Measurements from ENCODE around the gene GAS6. TPM values are rescaled to one million over a fixed set of nuclear protein-coding genes. Genes with fewer than 3 reads are reported as not detected.

GAS6 gene
- total RNA-seq, 1 donor from 2014 or later, result 47.6 TPM

DNA sequence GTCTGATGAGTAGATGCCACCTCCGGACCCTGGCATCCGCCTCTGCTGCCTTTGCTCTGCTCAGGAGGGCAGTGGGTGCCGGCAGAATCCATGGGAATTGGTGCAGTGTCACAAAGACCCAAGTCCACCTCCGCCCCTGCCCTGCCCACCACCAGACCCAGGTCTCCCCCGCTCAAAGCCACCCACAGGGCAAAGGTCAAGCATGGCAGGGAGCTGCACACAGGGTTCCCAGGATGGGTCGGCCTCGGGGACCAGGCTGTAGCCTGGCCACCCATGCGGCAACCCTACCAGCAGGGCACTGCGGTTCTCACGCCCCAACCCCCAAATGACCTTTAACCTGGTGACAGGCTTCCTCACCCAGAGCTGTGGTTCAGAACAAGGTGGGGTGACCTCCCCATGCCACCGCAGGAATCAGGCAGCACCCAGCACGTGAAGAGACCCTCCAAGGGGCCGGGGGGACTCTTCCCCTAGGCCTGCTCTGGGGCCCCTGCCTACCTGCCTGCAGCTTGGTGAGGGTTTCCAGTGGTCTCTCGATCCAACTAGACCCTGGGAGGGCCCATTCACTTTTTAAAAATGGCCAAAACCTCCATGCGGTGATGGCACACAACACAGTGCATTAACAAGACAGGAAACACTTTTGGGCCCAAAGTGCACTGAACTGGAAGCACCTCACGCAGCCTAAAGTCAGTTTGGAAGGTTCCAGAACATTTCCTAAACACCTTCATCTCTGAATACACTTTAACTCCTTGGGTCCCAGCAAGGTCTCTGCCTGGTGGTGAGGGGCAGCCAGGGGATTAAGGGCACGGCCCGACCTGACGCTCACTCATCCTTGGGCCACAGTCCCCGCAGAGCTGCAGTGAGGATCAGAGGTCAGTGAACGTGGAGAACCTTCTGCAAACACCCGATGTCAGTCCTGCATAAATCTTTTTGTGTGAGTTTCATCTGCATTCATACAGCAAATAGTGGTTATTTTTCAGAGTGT is 11.0 kb downstream of the GAS6 start:
- H3K4me1 Mint-ChIP-seq (ENCODE audit: low read depth, unreplicated experiment), result peaks cover 7% of the 10 kb centered on the region
- no peak overlapping the region for H3K27ac Mint-ChIP-seq (ENCODE audit: unreplicated experiment)
- TF ChIP-seq, protein P1, sequence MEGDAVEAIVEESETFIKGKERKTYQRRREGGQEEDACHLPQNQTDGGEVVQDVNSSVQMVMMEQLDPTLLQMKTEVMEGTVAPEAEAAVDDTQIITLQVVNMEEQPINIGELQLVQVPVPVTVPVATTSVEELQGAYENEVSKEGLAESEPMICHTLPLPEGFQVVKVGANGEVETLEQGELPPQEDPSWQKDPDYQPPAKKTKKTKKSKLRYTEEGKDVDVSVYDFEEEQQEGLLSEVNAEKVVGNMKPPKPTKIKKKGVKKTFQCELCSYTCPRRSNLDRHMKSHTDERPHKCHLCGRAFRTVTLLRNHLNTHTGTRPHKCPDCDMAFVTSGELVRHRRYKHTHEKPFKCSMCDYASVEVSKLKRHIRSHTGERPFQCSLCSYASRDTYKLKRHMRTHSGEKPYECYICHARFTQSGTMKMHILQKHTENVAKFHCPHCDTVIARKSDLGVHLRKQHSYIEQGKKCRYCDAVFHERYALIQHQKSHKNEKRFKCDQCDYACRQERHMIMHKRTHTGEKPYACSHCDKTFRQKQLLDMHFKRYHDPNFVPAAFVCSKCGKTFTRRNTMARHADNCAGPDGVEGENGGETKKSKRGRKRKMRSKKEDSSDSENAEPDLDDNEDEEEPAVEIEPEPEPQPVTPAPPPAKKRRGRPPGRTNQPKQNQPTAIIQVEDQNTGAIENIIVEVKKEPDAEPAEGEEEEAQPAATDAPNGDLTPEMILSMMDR (IDR thresholded peaks at IDR 0.05; ENCODE audit: partially characterized antibody, unreplicated experiment), result no peak
- DNase-seq, result no peak
- H3K9me3 Mint-ChIP-seq (ENCODE audit: unreplicated experiment), result peaks cover 5% of the 10 kb centered on the region
- H3K4me3 Mint-ChIP-seq (ENCODE audit: unreplicated experiment), result no peak overlapping the region
- peaks cover 2% of the 10 kb centered on the region for H3K27me3 Mint-ChIP-seq (ENCODE audit: unreplicated experiment)
- no peaks in the 10 kb centered on the region for H3K36me3 Mint-ChIP-seq (ENCODE audit: unreplicated experiment)

DNA sequence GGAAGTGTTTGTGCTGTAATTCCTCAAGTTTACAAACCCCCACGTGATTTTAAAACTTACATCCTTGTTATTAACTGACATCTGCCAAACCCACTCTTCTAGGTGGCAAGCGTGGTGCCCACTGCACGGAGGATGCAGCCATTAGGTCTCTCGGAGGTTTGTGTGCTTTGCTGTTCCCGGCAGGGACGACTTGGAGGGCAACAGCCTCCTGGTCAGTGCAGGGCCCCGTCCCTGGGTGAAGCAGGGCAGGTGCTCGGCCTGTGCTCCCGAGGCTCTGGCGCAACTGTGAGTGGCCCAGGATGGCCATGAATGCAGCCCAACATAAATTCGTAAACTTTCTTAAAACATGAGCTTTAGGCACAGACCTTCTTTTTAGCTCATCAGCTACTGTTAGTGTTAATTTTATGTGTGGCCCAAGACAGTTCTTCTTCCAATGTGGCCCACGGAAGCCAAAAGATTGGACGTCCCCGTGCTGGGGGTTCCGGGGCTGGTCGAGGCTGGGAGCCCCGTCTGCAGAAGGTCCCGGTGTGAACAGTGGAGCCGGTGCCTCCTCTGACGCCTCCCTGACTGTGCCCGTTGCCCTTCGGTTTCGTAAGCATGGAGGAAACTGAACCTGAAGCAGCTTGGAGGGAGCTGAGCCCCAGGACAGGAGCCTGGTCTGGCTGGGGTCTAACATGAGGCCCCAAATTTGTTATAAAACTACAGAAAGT is 11.9 kb downstream of the GAS6 start:
- H3K9me3 Mint-ChIP-seq (ENCODE audit: unreplicated experiment), result peaks cover 5% of the 10 kb centered on the region
- H3K27ac Mint-ChIP-seq (ENCODE audit: unreplicated experiment), result no peak overlapping the region
- DNase-seq, result no peak
- TF ChIP-seq, protein P1 (IDR thresholded peaks at IDR 0.05; ENCODE audit: partially characterized antibody, unreplicated experiment), result no peak
- peaks cover 2% of the 10 kb centered on the region for H3K27me3 Mint-ChIP-seq (ENCODE audit: unreplicated experiment)
- no peaks in the 10 kb centered on the region for H3K36me3 Mint-ChIP-seq (ENCODE audit: unreplicated experiment)
- H3K4me3 Mint-ChIP-seq (ENCODE audit: unreplicated experiment), result no peak overlapping the region
- peaks cover 8% of the 10 kb centered on the region for H3K4me1 Mint-ChIP-seq (ENCODE audit: low read depth, unreplicated experiment)

DNA sequence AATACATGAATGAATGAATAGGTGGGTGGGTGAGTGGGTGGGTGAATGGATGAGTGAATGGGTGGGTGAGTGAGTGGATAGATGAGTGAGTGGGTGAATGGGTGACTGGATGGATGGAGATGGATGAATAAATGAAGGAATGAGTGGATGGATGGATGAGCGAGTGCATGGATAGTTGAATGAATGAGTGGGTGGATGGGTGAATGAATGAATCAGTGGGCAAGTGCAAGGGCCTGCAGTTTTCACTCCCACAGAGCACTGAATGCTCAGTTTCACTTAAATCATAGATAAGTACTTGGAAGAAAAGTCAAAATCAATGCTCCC is 12.4 kb downstream of the GAS6 start:
- TF ChIP-seq, protein P1 (IDR thresholded peaks at IDR 0.05; ENCODE audit: partially characterized antibody, unreplicated experiment), result no peak
- Mint-ChIP-seq H3K9me3 (ENCODE audit: unreplicated experiment) (peaks cover 2% of the 10 kb centered on the region), H3K4me1 (ENCODE audit: low read depth, unreplicated experiment) (peaks cover 8% of the 10 kb centered on the region), H3K4me3 (ENCODE audit: unreplicated experiment) (no peak overlapping the region), H3K36me3 (ENCODE audit: unreplicated experiment) (no peaks in the 10 kb centered on the region), H3K27me3 (ENCODE audit: unreplicated experiment) (peaks cover 2% of the 10 kb centered on the region), H3K27ac (ENCODE audit: unreplicated experiment) (no peak overlapping the region)
- no peak for DNase-seq

DNA sequence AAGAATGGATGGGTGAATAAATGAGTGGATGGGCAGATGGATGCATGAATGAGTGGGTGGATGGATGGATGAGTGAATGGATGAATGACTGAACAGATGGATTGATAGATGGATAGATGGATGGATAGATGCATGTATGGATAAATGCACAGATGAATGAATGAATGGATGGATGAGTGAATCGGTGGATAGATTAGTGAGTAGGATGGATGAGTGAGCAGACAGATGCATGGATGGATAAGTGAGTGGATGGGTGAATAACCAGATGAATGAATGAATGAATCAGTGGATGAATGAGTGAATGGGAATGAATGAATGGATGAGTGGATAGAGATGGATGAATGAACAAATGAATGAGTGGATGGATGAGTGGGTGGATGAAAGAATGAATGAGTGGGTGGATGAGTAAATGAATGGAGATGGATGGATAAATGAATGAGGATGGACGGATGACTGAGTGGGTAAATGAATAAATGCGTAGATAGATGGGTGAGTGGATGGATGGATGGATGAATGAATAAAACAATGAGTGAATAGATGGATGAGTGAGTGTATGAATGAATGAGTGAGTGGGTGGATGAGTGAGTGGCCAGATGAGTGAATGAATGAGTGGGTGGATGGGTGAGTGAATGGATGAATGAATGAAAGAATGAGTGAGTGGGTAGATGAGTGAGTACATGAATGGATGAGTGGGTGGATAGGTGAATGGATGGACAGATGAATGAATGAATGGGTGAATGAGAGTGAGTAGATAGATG is 13.0 kb downstream of the GAS6 start:
- Mint-ChIP-seq H3K9me3 (ENCODE audit: unreplicated experiment) (no peaks in the 10 kb centered on the region), H3K4me3 (ENCODE audit: unreplicated experiment) (no peak overlapping the region), H3K27me3 (ENCODE audit: unreplicated experiment) (peaks cover 1% of the 10 kb centered on the region), H3K4me1 (ENCODE audit: low read depth, unreplicated experiment) (peaks cover 8% of the 10 kb centered on the region), H3K27ac (ENCODE audit: unreplicated experiment) (no peak overlapping the region), H3K36me3 (ENCODE audit: unreplicated experiment) (no peaks in the 10 kb centered on the region)
- TF ChIP-seq, protein P1 (IDR thresholded peaks at IDR 0.05; ENCODE audit: partially characterized antibody, unreplicated experiment), result no peak
- DNase-seq, result no peak

All from glutamatergic neuron (in vitro differentiated cells).